Endometrial microvascular endothelial cells (primary cell): ENCODE results near the gene LBHD2. TPM values are rescaled to one million over a fixed set of nuclear protein-coding genes. Genes with fewer than 3 reads are reported as not detected.

Experiments
- in situ Hi-C: cut with HindIII; loops from 2 replicates; pipeline ENCODE4 v1.10.0; 2017; ENCODE audit warnings: low sequenced_read_pairs, low pct_unique_long_range_greater_than_20kb; ENCODE audit errors: inconsistent ontology term
- total RNA-seq: library from RNA; depleted of rRNA; stranded (reverse); fragments of >200 nt; gene quantifications from one replicate; pipeline ENCODE4 v1.2.3, GENCODE V29; 2015; ENCODE audit errors: inconsistent ontology term

The LBHD2 gene
- total RNA-seq, 1 donor from 2014 or later = not detected

DNA sequence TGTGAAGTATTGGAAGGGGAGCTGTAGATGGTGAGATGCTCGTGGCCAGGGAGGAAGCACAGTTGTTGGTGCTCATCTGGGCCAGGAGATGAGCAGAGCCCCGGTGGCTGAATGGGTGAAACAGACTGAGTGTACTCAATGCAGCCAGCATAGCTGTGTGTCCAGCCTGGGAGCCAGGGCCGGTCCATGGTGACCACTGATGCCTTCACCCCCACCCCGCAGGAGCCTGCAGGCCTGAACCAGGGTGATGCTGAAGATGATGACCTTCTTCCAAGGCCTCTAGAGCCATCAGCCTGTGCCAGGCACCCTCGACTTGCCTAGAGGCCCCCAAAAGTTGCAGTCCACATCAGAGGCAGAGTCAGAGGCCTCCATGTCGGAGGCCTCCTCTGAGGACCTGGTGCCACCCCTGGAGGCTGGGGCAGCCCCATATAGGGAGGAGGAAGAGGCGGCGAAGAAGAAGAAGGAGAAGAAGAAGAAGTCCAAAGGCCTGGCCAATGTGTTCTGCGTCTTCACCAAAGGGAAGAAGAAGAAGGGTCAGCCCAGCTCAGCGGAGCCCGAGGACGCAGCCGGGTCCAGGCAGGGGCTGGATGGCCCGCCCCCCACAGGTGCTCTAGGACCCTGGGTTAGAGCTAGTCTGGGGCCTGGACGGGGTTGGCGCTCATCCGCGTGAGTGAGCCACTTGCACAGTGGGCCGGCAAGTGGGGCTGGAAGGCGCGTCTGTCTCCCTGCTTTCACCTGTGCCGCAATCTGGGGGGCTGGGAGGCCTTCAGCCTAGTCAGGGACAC is 42.3 kb downstream of the LBHD2 start:
- in situ Hi-C loops = no loop called here

DNA sequence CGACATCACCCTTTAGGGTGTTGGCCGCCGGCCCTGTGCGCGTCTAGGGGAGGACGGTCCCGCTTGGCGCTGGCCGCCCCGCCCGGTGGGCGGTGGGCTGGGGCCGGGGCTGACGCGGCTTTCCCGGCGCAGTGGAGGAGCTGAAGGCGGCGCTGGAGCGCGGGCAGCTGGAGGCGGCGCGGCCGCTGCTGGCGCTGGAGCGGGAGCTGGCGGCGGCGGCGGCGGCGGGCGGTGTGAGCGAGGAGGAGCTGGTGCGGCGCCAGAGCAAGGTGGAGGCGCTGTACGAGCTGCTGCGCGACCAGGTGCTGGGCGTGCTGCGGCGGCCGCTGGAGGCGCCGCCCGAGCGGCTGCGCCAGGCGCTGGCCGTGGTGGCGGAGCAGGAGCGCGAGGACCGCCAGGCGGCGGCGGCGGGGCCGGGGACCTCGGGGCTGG is 42.9 kb downstream of the LBHD2 start:
- in situ Hi-C loops = no loop called here

DNA sequence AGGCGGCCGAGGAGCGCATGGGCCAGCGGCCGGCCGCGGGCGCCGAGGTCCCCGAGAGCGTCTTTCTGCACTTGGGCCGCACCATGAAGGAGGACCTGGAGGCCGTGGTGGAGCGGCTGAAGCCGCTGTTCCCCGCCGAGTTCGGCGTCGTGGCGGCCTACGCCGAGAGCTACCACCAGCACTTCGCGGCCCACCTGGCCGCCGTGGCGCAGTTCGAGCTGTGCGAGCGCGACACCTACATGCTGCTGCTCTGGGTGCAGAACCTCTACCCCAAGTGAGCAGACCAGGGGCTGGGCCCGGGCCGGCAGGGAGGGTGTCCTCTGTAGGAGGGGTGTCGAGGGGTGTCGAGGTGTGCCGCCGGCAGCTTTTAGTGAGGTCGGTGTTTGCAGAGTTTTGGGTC is 43.3 kb downstream of the LBHD2 start:
- in situ Hi-C loops = no loop called here

DNA sequence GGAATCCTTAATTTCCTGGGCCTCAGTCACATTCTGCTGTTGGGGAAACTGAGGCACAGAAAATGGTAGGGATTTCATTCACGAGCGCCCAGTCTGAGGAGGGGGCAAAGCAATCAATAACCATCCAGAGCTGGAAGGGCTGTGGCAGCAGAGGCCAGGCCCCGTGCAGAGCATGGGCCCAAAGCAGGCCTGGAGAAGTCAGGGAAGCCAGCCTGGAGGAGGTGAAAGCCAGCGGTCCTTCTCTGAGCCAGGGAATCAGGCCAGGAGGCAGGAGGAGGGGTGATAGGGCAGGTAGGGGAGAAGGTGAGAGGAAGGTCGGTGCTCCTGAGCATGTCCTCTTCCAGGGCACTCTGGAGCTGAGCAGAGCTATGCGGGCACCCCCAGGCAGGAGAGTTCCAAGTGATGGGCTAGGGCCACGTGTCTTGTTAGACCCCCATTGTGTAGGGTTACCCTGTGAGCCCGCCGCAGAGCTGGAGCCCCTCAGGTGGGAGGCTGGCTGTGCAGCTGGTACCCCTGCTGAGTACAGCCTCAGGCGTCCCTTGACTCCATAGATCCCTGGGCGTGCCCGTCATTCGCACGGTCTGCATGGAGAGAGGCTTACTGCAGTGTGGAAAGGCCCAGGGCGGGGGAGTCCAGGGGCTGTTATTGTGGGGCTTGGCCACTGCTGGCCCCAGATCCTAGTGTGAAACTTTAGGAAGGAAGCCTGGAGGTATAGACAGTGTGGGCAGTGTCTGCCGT is 44.0 kb downstream of the LBHD2 start:
- in situ Hi-C loops = no loop called here

DNA sequence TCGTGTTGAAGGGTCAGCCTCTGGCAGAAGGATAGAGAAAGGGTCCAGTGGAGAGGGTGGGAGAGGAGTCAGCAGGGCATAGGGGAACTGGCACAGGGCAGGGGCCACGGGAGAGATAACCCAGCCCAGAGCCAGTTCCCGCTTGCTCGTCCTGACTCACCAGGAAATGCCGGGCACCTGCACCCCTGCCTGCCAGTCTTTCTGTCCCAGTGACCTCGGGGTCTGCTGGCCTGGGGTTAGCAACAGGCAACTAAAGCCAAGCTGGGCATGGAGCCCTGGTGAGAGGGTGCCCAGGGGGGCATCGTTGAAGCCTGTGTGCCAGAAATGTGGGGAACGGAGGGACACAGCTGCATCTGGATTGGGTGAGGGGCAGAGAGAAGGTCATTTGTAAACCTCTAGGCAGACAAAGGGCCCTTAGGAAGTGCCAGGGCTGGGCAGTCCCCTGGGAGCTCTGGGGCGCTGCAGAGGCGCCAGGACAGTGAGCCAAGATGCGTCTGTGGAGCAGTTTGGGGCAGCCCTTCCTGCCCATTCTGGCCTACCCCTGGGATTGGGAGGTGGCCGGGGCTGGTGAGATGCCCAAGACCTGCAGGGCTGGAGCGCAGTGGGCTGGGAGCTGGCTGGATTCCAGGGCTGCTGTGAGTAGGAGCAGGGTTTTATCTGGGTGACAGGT is 44.8 kb downstream of the LBHD2 start:
- in situ Hi-C loops = no loop called here

DNA sequence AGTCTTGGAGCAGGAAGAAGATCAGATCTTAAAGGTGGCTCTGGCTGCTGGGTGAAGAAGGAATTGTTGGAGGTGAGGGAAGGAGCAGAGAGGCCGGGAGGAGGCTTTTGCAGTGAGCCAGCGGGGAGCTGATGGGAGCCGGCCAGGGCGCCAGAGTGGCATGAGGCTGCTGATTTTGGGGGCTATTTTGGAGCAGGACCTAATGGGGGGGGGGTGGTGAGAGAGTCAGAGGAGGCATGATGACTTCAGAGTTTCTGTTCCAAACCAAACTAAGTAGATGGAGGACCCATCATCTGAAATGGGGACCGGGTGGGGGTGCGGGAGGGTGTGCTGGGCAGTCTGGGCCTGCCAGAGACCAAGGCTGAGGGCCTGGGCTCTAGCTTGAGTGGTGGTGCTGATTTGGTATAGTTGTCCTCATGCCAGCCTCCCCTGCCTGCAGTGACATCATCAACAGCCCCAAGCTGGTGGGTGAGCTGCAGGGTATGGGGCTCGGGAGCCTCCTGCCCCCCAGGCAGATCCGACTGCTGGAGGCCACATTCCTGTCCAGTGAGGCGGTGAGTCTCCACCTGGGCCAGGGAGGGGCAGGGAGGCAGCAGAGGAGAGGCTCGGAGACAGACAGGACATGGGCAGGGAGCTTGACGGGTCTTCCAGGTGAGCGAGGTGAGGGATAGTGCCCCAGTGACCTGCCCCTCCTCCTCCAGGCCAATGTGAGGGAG is 45.4 kb downstream of the LBHD2 start:
- in situ Hi-C loops = no loop called here

DNA sequence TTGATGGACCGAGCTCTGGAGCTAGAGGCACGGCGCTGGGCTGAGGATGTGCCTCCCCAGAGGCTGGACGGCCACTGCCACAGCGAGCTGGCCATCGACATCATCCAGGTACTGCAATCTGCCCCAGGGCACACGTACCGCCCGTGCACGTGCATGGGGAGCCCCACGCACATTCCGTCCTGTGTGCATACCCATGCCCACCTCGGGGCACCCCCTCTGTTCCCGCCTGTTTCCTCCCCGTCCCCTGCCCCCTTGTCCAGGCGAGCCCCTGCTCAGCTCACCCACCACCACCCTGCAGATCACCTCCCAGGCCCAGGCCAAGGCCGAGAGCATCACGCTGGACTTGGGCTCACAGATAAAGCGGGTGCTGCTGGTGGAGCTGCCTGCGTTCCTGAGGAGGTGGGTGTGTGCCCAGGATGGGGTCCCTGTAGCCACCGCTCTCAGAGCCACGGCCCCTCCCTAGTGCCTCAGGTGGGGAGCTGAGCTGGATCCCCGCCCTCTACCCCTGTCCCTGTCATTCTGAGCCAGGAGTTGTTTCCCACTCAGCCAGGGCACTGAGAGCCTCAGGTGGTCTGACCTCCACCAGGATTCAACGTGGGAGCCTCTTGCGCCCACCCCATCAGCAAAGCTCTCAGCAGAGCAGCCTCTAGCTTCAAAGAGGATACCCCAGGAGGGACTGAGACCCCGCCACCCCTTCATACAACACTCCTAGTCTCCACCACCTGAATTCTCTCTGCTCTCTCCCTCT is 46.2 kb downstream of the LBHD2 start:
- in situ Hi-C loops = no loop called here

DNA sequence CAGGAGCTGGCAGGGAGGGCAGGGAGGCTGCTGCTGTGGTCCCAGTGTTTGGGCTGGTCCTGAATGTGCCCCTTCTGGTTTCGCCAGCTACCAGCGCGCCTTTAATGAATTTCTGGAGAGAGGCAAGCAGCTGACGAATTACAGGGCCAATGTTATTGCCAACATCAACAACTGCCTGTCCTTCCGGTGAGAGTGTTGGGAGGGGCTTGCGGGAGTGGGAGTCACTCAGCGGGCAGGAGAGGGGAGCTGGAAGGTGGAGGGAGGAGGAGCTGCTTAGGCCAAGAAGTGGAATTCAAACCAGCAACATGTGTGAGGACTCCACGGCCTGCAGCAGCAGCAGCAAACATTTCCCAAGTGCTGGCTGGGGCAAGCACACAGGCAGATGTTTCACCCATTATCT is 47.0 kb downstream of the LBHD2 start:
- in situ Hi-C loops = no loop called here

DNA sequence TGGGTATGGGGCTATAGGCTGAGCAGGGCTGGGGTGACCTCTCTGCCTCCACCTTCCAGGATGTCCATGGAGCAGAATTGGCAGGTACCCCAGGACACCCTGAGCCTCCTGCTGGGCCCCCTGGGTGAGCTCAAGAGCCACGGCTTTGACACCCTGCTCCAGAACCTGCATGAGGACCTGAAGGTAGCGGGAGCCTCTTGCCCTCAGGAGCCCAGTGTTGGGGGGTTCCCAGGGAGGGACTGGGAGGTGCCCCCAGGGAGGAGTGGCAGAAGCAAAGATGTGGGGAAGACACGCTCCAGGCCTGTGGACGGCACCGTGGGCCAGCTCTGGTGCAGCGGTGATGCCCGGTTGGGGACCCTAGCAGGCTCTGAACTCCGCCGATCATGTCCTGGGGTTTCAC is 47.6 kb downstream of the LBHD2 start:
- in situ Hi-C loops = no loop called here

DNA sequence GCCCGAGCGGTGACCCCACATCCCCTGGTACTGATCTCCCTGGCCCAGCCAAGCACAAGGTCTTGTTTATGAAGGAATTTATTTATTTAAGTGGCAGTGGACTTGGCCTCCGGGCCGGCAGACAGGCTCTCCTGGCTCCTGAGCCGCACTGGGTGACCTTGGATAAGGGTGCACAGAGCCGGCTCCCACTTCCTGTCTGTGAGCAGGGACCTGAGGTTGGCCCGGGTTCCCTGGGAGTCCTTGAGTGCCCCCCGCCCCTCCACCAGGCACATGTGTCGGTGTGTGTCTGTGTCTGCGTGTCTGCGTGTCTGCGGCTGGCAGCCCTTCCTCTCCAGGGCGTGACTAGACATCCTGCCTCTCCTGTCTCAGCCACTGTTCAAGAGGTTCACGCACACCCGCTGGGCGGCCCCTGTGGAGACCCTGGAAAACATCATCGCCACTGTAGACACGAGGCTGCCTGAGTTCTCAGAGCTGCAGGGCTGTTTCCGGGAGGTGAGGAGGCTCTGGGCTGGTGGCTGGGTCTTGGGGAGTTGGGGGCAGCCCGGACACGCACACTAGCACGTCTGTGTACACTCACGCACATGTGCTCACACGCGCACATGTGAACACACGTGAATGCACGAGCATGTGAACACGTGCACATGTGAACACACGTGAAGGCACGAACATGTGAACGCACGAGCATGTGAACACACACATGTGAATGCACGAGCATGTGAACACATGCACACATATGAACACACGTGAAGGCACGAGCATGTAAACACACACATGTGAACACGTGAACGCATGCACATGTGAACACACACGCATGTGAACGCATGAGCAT is 48.6 kb downstream of the LBHD2 start:
- in situ Hi-C loops = no loop called here

DNA sequence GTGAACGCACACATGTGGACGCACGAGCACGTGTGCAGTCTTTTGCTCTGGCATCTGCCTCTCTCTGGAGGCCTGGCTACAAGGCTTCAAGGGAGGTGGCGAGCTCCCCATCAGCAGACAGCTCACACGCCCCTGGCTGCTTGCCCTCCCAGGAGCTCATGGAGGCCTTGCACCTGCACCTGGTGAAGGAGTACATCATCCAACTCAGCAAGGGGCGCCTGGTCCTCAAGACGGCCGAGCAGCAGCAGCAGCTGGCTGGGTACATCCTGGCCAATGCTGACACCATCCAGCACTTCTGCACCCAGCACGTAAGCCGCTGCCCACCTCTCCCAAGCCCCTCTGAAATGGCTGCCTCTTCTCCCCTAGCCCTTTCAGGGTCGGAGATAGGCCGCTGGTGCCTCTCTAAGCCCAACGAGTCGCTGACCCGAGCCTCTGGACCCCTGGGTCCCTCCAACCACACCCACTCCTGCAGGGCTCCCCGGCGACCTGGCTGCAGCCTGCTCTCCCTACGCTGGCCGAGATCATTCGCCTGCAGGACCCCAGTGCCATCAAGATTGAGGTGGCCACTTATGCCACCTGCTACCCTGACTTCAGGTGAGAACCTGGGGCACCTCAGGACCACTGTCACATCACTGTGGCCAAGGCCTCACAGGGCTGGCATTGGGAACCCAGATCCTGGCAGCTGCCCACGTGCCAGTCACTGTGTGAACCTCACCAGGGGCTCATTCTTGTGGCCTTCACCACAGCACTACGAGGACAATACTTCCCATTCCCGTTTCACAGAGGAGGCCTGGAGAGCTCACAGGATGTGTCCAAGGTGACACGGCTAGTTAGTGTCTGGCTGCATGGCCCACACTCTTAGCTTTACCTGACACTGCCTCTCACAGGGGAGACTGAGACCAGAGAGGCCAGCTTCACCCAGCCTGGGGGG is 49.5 kb downstream of the LBHD2 start:
- in situ Hi-C loops = no loop called here

DNA sequence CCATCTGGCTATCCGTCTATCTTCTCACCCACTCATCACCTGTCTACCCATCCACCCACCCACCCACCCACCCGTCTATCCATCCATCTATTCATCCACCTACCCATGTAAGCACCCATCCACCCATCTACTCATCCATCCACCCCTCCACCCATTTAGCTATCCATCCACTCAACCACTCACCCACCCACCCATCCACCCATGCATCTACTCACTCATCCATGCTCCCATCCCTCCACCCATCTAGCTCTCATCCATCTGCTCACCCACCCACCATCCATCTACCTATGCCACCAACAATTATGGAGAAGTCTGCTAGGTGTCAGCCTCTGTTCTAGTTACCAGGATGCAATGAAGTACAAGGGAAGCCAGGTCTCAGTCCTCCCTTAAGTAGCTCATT is 50.4 kb downstream of the LBHD2 start:
- in situ Hi-C loops = no loop called here

DNA sequence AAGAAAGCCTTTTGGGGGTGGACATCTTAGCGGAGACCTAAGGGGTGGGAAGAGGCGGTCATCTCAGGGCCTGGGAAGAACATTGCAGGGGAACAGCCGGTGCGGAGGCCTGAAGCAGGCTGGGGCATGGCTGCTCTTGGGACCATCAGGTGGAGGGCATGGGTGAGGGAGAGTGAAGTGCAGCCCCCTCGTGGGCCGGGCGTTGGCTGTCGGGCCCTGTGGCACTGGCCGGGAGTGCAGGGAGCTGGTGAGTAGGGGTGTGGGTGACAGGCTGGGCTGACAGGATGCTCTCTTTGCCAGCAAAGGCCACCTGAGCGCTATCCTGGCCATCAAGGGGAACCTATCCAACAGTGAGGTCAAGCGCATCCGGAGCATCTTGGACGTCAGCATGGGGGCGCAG is 50.9 kb downstream of the LBHD2 start:
- in situ Hi-C loops = no loop called here

DNA sequence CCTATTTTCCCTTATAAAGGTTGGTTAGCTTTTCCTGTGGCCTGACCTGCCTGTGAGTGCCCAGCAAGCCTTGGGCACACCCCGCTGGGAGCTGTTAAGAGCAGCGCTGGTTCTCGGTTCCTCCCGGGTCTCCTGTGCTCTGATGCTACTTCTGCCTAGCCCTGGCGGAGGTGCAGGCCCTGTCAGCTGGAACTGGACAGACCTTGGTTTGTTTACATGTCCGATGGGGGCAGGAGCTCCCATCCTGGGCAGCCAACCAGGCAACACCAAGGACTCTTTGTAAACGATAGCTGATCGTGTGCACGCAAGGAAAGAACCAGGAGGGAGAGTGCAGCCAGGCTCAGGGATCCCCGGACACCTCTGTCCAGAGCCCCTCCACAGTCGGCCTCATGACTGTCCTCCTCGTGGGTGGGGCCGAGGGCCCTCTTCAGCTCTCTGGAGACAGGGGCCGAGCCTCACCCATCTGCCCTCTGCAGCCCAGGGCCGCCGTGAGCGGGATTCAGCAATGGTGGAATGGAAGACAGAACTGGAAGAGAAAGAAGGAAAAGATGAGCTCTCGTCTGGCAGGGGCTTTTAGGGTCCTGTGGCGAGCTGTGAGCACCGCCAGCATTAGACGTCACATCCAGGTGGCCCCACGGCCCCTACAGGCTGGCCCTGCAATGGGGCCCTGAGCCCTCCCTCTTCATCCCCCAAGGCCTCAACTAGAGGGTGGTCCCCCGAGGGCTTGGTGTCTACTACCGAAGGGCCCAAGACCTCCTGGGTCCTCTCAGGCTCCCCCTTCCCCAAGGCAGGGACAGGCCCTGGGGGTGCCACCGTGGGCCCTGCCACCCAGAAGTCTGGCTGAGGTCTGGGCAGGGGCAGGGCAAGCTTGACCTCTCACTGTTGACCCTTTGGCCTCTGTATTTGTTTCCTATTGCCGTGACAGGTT is 51.6 kb downstream of the LBHD2 start:
- in situ Hi-C loops = no loop called here

DNA sequence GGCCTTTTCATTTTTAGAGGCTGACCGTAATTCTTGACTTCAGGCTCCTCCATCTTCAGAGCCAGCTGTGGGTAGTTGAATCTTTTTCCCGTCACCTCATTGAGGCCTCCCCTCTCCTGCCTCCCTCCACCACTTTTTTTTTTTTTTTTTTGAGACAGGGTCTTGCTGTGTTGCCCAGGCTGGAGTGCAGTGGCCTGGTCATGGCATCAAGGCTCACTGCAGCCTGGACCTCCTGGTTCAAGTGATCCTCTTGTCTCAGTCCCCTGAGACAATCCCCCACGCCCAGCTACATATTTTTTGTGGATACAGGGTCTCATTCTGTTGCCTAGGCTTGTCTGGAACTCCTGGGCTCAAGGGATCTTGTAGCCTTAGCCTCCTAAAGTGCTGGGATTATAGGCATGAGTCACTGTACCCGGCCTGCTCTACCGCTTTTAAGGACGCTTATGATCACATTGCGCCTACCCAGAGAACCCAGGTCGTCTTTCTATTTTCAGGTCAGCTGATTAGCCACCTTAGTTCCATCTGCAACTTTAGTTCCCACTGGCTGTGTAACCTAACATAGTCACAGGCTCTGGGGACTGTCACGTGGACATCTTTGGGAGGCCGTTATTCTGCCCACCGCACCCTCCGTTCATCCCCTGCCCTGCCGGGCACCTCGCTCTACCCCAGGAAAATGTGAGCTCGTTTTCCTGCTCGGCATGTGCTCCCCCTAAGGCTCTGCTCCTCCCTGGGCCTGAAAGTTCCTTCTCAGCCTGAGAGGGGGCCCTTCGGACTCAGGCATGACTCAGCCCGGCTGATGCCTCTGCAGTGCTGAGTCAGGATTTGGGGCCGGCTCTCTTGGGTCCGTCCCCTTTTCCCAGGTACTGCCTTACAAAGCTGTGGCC is 52.6 kb downstream of the LBHD2 start:
- in situ Hi-C loops = no loop called here
